M059J (cell line): ENCODE results near the gene C2CD5. TPM values are rescaled to one million over a fixed set of nuclear protein-coding genes. Genes with fewer than 3 reads are reported as not detected.
"Not testable (repeated sequence)": the region's sequence is repeated elsewhere in the genome, so short reads cannot be mapped to it uniquely, and the experiment has no call there.

Experiments used
- DNase-seq: peaks from one replicate; pipeline ENCODE4 v3.0.0-alpha.2; 2012; ENCODE audit warnings: low read depth
- total RNA-seq: library from RNA; depleted of rRNA; stranded (reverse); fragments of >200 nt; shearing (Covaris generic); gene quantifications from 2 replicates; pipeline ENCODE4 v1.2.3, GENCODE V29; 2014; rRNA removed

Gene C2CD5
- total RNA-seq: 8.3 and 14.4 TPM in 2 replicates

GRCh38 chr12:22544038-22544979 is at the start of gene C2CD5:
Gene C2CD5 (minus strand): TSS chr12:22544542. CDS start chr12:22544150, 392 bp downstream.
- peak; percentile 95 for DNase-seq

DNA sequence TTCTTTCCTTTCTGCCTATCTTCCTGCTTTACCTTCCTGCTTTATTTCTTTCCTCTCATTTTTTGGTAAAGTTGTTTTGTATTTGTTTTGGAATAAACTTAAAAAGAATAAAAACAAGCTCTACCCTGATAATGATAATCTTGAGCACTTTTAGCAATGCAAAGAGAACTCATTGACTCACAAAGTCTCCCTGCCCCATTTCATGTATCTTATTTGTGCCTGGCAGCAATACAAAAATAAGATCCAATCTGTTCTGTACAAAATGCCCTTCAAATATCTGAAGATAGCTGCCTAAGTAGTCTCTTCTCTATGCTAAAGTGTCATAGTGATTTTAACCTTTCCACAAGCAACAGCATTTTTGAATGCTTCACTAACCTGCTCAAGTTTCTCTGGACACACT is 49.5 kb upstream of the C2CD5 start:
- DNase-seq: no peak

GRCh38 chr12:22588817-22589216 is 44.5 kb upstream of the C2CD5 start:
- DNase-seq: peak; percentile 25

- no peak for DNase-seq
Observed at GRCh38 chr12:22578328-22578727, 34.0 kb upstream of the C2CD5 start.

DNA sequence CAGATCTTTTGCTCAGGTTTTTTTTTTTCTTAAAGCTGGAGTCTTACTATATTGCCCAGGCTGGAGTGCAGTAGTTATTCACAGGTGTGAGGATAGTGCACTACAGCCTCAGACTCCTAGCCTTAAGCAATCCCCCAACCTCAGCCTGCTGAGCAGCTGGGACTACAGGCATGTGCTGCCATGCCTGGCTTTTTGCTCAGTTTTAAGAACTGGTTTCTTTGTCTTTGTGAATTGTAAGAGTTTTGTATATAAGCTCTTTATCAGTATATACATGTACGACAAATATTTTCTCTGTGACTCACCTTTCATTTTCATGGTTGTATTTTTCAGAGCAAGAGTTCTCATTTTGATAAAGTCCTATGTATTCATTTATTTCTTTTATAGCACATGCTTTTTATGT is 33.3 kb upstream of the C2CD5 start:
- DNase-seq: no peak

- DNase-seq: no peak
Observed at GRCh38 chr12:22576473-22576872, 32.1 kb upstream of the C2CD5 start.

DNA sequence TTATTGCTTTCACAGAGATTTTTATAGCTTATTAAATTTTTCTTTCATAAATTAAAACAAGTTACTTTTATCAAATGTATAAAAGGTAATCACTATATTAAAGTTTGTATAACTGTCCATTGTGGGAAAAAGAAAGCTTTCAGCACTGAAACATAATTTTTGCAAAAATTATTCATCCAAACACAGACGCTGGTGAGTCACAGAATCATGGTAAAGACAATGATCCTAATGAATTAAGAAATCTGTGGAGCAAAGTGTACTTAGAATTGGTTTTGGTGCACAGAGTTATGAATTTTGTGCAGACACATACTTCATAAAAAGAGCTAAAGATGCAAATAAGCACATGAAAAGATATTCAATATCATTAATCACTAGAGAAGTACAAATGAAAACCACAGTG is 31.7 kb upstream of the C2CD5 start:
- no peak for DNase-seq

GRCh38 chr12:22574921-22575320 is 30.6 kb upstream of the C2CD5 start:
- DNase-seq: no peak

DNA sequence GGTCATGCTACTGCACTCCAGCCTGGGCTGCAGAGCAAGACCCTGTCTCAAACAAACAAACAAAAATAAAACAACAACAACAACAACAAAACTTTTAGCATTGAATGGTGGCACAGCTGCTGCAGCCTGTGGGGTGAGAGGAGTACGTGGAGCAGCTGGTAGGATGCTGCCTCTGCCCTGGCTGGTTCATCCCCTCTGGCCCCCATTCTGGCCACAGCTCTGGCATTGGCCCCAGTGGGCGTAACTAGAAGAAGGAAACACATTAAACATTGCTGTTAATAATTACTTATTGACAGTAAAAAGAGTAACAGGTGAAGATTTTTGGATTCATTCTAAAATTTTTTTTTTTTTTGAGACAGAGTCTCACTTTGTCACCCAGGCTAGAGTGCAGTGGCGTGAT is 28.8 kb upstream of the C2CD5 start:
- DNase-seq: no peak

DNA sequence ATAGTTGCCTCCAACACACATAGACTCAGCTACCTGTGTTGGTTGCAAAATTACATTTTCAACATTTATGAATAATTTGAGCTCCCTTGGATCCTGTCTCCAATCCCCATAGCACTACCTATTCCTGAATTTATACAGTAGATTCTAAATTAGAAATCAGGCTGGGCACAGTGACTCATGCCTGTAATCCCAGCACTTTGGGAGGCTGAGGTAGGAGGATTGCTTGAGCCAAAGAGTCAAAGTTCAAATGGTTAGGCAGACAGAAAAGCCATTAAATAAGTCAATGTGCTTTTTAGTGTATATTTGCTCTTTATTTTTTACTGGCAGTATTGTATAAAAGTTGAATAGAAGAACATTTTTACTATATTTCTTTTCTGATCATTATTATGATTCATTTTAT is 24.9 kb upstream of the C2CD5 start:
- no peak for DNase-seq

DNA sequence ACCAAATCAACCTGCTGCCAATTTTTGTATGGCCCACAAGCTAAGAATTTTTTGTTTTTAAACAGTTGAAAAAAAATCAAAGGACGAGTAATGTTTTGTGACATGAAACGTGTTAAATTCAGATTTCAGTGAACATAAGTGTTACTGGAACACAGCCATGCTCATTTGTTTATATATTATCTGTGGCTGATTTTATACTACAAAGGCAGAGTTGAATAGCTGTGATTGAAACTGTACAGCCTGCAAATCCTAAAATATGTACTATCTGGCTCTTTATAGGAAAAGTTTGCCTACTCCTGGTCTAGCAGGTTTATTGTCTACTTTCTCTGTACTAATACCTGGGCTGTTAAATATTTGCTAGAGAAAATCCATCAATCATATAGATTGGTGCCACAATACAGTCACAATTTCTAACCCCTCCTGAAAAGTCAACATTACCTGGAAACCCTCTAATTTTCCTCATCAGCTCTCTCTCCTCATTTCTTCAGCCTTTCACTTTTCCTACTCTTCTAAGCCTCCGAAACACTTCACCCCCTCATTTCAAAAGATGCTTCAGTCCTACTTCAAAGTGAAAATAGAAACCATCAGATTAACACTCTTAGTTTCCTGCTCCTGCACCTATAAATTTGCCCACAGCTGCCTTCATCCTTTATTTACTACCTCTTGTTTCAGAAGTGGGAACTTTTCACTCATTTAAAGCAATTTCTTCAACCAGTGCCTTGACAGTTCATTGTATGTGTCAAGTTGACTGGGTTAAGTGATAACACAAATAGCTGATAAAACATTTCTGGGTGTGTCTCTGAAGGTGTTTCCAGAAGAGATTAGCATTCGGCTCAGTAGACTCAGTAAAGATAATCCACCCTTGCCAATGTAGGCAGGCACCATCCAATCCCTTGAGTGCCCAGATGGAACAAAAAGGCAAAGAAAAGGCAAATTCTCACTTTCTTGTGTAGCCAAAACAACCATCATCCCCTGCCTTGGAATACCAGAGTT is 18.0 kb upstream of the C2CD5 start:
- no peak for DNase-seq

GRCh38 chr12:22554750-22555149 is 10.4 kb upstream of the C2CD5 start:
- DNase-seq: not testable (repeated sequence)

- no peak for DNase-seq
Observed at GRCh38 chr12:22551624-22552023, 7.3 kb upstream of the C2CD5 start.

DNA sequence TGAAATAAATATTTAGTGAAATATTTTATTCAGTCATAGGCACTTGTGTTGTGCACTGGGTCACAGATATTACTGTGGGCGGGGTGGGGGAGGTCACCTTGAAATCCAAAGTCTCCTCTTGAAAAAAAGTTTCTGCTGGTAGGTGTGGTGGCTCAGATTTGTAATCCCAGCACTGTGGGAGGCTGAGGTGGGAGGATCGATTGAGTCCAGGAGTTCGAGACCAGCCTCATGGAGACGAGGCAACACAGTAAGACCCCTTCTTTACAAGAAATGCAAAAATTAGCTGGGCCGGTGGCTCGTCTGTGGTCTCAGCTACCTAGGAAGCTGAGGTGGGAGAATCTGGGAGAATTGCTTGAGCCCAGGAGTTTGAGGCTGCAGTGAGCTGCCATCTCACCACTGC is 913 bp upstream of the C2CD5 start:
- no peak for DNase-seq

DNA sequence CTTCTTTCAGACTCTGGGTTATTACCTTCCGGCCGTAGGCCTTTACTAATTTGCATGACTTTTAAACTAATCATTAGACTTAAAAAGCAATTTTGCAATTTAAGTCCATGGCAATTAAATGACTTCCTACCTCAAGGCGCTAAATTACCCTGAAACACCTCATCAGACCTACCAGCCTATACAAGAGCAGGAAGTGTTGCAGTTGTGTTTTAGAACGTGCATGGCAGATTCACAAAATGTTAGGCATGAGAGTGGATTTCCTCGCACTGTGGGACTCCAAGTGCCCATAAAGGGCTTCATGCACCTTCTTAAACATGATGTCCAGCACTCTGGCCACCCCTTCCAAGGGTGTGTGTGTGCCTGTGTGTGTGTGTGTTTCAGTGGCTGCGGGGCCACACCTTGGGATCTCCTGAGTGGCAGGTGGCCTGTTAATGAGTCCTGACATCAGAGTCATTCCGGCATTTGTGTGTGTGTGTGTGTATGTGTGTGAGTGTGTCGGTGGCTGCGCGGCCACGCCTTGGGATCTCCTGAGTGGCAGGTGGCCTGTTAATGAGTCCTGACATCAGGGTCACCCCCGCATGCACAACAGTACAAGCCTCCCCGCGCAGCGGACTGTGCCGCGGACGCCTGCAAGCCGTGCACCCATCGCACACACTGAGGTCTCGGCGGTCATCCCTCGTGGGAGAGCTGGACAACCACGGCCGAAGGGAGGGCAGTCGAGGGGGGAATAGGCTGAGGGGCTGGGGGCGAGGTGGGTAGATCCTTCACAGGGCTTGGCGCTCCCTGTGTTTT is 900 bp downstream of the C2CD5 start:
- DNase-seq: peak; percentile 30

- no peak for DNase-seq
Observed at GRCh38 chr12:22541496-22542155, 2.7 kb downstream of the C2CD5 start.

DNA sequence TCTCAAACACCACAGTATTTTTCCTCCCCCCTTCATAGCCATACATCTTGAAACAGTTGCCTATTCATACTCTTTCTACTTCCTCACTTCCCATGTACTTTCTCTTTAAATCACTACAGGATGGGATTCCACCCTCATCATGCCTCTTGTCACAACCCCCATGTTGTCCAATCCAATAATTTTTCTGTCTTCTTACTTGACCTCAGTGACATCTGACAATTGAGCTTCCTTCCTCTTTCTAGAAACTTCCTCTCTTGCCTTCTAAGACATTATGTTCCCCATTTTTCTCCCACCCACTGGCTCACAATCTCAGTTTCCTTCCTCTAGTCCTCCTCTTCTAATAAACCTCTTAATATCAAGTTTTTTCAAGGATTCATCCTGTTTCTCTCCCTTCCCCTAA is 5.3 kb downstream of the C2CD5 start:
- DNase-seq: no peak

DNA sequence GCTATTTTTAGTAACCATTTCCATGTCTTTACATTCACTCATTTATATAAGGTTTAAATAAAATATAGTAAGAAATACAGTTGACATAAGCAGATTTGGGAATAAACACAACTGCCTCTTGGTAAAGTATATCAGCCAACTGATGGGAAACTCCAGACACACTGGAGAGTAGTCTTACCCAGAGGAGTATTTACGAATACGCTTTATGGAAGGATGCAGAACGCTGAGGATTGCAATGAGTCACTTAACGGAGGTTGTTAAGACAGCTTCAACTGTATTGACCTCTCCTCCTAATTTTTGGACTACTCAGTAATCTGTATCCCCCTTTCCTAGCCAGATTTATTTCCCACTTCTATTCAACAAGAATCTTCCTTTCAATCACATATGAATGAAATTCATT is 6.0 kb downstream of the C2CD5 start:
- no peak for DNase-seq

DNA sequence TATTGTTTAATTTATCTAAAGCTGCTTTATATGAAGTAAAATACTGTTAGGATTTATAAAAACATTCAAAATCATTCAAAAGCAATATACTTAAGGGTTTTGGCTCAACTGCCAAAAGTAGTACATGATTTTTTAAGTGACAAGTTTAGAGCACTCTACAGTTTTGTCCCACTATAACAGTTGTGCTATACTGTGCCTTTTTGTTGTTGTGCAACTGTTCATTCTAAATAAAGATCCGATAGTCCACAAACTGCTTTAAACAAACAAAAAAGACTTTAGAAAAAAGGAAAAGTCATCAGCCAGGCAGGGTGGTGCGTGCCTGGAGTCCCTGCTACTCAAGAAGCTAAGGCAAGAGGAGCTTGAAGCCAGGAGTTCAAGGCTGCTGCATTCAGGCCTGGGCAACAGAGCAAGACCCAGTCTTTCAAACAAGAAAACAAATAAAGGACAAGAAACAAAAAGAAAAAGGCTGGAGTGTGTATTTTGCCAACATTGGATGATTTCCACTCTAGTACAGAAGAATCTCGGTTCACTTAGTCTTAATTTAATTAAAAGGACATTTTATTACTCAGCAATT is 7.3 kb downstream of the C2CD5 start:
- DNase-seq: no peak

GRCh38 chr12:22536346-22536945 is 7.9 kb downstream of the C2CD5 start:
- DNase-seq: no peak
